Measurements from ENCODE around the gene MCOLN3. TPM values are rescaled to one million over a fixed set of nuclear protein-coding genes. Genes with fewer than 3 reads are reported as not detected.

The MCOLN3 gene
- total RNA-seq, 2 donors from 2014 or later: 15.8 to 17.5 TPM

- H3K4me3 ChIP-seq: no peak overlapping the region
- TF ChIP-seq CTCF (IDR thresholded peaks at IDR 0.05): no peak
- no peak for TF ChIP-seq POLR2A (IDR thresholded peaks at IDR 0.05)
- ATAC-seq: no peak
- H3K27me3 ChIP-seq: no peaks in the 10 kb centered on the region
- 85 to 91% methylated on average over 3 of the region's 3 CpGs for WGBS, 2 donors
- no peak overlapping the region for H3K27ac ChIP-seq
- H3K4me1 ChIP-seq: no peaks in the 10 kb centered on the region
- no peak for DNase-seq
- H3K36me3 ChIP-seq (replicated peaks in 1 of 2; ENCODE audit: insufficient read depth in 1 of 2, low read depth in 2 of 2): no peaks in the 10 kb centered on the region
- intact Hi-C loops (cut with DNase I): no loop called here
- no peaks in the 10 kb centered on the region for H3K9me3 ChIP-seq
These were observed 79.4 kb downstream of the MCOLN3 start for GRCh38 chr1:84968865-84969264.

- DNase-seq (no peak), ATAC-seq (no peak)
- WGBS, 2 donors: 75 to 81% methylated on average over 1 of the region's 1 CpG
- H3K4me3 ChIP-seq: no peak overlapping the region
- intact Hi-C loops (cut with DNase I): no loop called here
- no peak overlapping the region for H3K27ac ChIP-seq
- H3K36me3 ChIP-seq (replicated peaks in 1 of 2; ENCODE audit: insufficient read depth in 1 of 2, low read depth in 2 of 2): no peaks in the 10 kb centered on the region
- TF ChIP-seq CTCF (IDR thresholded peaks at IDR 0.05): no peak
- no peak for TF ChIP-seq POLR2A (IDR thresholded peaks at IDR 0.05)
- H3K27me3 ChIP-seq: no peaks in the 10 kb centered on the region
- H3K9me3 ChIP-seq: no peaks in the 10 kb centered on the region
- no peaks in the 10 kb centered on the region for H3K4me1 ChIP-seq
These were observed 80.2 kb downstream of the MCOLN3 start for GRCh38 chr1:84968101-84968500.

Other genes with a start within 250 kb of the MCOLN3 start
- gene LPAR3, start 155.3 kb downstream of the MCOLN3 start, total RNA-seq: 10 to 100 TPM; 17.1 to 19.7 TPM
- not detected for gene MCOLN2, start 51.4 kb downstream of the MCOLN3 start, total RNA-seq
- 10 to 100 TPM; 12.2 to 17.5 TPM for gene SYDE2, start 152.5 kb upstream of the MCOLN3 start, total RNA-seq
- gene C1orf52, start 211.2 kb upstream of the MCOLN3 start, total RNA-seq: 10 to 100 TPM in 1 of 2 donors, 1 to 10 TPM in 1; 6.6 to 20.2 TPM
- 1 to 10 TPM; 4.9 to 9.3 TPM for gene BCL10, start 228.1 kb upstream of the MCOLN3 start, total RNA-seq

Measured in body of pancreas (tissue), 4 donors.